BE2C (cell line): ENCODE data around the gene HOXD10.

Experiments used
- DNase-seq: peaks from one replicate; pipeline ENCODE4 v3.0.0-alpha.2; 2020
- H3K27me3 ChIP-seq: fragments of 250-450 bp; sonication (Bioruptor Pico); 2 replicates; pipeline ENCODE4 v1.5.1; 2020; ENCODE audit warnings: mild to moderate bottlenecking
- H3K36me3 ChIP-seq: fragments of 250-450 bp; sonication (Bioruptor Pico); 2 replicates; pipeline ENCODE4 v1.5.1; 2020; ENCODE audit warnings: mild to moderate bottlenecking
- H3K4me1 ChIP-seq: fragments of 250-450 bp; sonication (Bioruptor Pico); 2 replicates; pipeline ENCODE4 v1.5.1; 2020
- H3K4me3 ChIP-seq: 2 replicates; pipeline ENCODE4 v1.5.1; 2011; ENCODE audit warnings: low read depth, low read length
- H3K9me3 ChIP-seq: fragments of 250-450 bp; sonication (Bioruptor Pico); 2 replicates; pipeline ENCODE4 v1.5.1; 2020
- TF ChIP-seq, protein P1 (sequence below): IDR thresholded peaks from 2 replicates; pipeline ENCODE4 v1.5.1; 2012; ENCODE audit warnings: mild to moderate bottlenecking, low read depth, low read length

HOXD10 gene

DNA sequence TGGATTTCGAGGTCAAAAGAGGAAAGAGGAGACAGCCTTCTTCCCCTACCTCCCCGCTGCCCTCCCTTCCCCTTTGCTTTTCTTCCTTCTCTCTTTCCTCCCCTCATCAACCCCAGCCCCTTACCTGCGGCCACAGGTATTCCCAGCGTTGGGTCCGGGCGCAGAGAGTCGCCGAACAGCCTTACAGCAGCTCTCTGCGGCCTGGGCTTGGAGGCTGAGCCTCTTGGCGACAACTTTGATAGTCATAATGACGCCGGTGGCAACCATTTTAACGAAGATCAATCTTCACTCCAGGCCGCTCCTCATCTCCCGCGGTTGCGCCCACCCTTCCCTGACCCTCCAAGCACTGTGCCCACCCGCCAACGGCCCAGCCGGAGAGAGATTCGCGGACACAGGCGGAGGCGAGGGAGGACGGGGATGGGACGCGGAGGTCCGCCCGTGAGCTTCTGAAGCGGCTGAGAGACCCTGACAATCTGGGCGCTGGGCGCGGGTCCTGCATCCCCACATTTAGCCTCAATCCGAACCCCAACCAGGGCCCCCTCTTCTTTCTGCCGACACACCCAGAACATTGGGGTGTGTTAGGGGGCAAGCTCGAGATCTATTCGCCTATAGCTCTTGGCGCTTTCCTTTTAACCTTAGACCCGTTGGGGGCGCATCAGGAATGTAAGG is 31.3 kb upstream of the HOXD10 start:
- Histone ChIP-seq H3K27me3 (peaks cover 98% of the 10 kb centered on the region), H3K4me1 (no peaks in the 10 kb centered on the region), H3K4me3 (peak overlapping the region; percentile 37), H3K9me3 (no peaks in the 10 kb centered on the region; the same call in 1 of the 2 replicates), H3K36me3 (no peaks in the 10 kb centered on the region)
- TF ChIP-seq, protein P1, sequence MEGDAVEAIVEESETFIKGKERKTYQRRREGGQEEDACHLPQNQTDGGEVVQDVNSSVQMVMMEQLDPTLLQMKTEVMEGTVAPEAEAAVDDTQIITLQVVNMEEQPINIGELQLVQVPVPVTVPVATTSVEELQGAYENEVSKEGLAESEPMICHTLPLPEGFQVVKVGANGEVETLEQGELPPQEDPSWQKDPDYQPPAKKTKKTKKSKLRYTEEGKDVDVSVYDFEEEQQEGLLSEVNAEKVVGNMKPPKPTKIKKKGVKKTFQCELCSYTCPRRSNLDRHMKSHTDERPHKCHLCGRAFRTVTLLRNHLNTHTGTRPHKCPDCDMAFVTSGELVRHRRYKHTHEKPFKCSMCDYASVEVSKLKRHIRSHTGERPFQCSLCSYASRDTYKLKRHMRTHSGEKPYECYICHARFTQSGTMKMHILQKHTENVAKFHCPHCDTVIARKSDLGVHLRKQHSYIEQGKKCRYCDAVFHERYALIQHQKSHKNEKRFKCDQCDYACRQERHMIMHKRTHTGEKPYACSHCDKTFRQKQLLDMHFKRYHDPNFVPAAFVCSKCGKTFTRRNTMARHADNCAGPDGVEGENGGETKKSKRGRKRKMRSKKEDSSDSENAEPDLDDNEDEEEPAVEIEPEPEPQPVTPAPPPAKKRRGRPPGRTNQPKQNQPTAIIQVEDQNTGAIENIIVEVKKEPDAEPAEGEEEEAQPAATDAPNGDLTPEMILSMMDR = no peak
- no peak for DNase-seq

DNA sequence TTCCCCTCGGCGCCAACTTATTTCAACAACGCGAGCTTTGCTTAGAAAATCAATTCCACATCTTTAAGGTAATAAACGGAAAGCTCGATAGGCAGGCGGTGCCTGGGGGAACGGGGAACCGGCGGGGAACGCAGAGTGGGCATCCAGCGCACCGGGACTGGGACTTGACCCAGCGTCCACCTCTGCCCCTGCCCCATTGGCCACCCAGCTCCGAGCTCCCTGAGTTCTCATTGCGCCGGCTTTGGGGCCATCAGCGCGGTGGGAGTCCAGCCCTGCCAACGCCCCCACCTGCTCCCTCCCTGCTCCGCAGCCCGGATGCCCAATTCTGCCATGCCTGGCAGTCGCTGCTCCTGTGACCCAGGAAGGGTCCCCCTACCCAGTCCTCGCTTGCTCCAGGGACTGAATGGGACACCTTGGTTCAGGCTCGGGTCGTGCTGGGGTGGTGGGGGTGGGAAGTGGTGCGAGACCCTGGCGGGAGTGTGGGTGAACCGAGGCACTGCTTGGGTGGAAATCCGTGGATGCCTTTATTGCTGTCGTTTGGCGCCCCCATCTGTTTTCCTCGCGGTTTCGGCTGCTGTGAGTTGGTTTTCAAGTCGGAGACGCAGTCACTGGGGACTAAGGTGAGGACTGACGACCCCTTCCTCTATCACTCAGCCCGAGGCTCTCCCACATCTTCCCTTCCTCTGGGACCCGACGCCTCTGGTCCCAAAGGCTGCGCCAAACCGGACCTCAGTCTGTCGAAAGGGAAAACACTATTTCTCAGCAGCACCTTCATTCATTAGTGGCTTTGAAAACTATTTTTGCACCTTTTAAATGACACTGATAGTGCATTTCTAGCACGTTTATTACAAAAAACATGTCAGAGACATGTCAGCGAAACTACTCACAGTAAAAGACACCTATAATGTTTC is 30.5 kb upstream of the HOXD10 start:
- H3K4me3 ChIP-seq = peak overlapping the region; percentile 37
- peak; percentile 62 for DNase-seq
- H3K27me3 ChIP-seq = peaks cover 98% of the 10 kb centered on the region

DNA sequence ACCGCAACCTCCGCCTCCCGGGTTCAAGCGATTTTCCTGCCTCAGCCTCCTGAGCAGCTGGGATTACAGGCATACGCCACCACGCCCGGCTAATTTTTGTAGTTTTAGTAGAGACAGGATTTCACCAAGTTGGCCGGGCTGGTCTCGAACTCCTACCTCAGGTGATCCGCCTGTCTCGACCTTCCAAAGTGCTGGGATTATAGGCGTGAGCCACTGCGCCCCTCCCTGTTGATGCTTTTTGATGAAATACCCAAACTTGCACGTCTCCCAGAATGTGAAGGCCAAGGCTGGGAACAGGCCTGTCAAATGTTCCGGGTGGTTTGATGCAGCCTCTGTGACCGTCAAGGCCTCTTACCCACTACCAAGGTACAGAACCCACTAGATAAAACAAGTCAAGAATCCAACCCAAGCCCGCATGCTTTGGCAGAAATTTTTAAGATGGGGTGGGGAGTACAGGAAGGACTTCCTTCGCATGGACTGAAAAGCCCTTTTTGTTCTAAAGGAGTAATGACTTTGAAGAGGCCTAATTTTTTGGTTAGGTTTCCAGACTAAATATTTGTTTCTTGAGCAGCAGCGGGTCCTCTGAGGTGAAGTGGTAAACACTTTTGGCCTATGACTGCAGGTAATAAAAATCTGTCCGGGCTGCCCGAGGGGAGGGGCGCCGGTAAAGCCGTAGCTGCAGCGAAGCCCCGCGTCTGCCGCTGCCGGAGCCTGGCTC is 29.1 kb upstream of the HOXD10 start:
- peaks cover 96% of the 10 kb centered on the region for H3K27me3 ChIP-seq
- no peaks in the 10 kb centered on the region for H3K9me3 ChIP-seq
- no peak for DNase-seq
- H3K36me3 ChIP-seq = no peaks in the 10 kb centered on the region
- TF ChIP-seq, protein P1 = no peak
- peak overlapping the region; percentile 52 for H3K4me3 ChIP-seq
- no peaks in the 10 kb centered on the region for H3K4me1 ChIP-seq

More for the DNA sequence above, 30.5 kb upstream of the HOXD10 start:
- TF ChIP-seq, protein P1 = peak; percentile 56
- H3K4me1 ChIP-seq = no peaks in the 10 kb centered on the region
- no peaks in the 10 kb centered on the region for H3K36me3 ChIP-seq
- no peaks in the 10 kb centered on the region; the same call in 1 of the 2 replicates for H3K9me3 ChIP-seq

DNA sequence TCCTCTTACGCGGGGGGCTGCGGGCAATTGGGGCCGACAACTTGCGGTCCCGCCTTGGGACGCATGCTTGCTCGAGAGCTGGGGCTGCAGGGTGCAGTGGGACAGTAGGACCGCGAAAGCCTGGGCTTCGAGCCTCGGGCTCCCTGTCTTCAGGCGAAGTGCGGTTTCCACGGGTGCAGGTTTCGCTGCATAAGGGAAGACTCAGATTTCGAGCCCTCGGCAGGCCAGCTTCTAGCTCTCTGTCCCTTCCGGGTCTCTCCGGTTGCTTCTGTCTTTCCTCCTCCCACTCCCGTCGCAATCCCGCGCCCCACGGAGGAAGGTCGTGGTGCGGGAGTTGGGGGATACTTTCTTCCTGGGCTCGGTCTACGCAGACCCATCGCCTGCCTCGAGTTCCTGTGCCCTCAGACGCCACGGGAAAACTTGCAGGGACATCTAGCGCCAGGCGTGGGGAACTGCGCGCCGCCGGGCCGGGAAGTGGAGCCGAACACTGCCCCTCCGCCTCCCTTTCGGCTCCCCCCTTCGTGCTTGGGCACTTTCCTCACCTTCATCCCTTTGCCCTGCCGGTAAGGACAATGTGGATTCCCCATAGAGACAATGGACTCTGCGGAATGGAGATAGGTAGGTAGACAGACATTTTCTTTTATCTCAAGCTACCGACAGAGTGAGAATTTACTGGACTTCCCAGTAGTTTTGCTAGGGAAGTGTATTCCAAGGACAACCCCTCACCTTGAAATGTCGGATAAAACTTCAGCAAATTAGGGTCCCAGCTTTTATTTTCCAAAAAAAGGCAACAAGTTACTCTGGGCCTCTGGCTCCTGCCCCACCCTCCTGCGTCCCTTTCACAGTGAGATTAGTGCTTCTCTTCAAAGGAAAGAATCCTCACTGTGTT is 28.3 kb upstream of the HOXD10 start:
- Histone ChIP-seq H3K36me3 (no peaks in the 10 kb centered on the region), H3K4me3 (peak overlapping the region; percentile 52), H3K4me1 (no peaks in the 10 kb centered on the region), H3K27me3 (peaks cover 96% of the 10 kb centered on the region), H3K9me3 (no peaks in the 10 kb centered on the region)
- TF ChIP-seq, protein P1 = peak; percentile 57
- DNase-seq = peak; percentile 57

DNA sequence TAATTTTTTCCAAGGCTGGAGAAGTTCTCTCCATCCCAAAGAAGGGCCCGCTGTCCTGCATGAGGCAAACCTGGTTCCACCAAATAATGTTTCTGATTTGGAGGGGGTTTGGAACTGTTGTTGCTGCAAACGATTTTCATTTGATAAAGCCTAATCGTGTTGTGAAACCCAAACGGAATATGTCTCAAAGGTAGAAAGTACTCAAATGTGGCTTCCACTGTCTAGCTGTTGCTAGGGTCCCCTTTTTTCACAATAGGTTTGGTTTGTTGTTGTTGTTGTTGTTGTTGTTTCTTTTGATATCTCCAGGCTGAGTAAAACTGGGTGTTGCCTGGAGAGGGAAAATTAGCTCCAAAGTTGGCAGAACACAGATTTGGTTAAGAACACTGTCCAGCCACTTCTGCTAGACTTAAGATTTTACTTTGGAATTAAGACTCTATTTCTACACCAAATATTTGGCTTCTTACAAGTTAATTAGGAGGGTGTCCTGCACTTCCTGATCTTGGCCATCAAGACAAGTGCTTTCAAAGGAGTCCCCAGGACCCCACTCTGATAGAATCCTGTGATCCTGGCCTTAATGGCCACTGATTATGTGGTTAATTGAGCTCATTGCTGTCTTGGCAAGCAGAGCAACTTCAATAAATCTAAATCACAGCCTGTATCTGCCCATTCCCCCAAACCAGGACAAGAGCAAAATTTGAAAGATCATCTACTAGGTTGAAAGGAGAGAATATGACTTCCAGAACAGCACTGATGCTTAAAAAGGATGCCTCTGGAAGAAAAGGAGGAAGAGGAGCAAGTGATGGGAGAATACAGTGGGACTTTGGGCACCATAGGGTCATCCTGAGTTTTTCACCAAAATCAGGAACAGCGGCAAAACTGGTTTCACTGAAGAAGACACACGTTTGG is 27.4 kb upstream of the HOXD10 start:
- TF ChIP-seq, protein P1 = no peak
- no peak overlapping the region for H3K4me3 ChIP-seq
- no peaks in the 10 kb centered on the region for H3K9me3 ChIP-seq
- no peaks in the 10 kb centered on the region for H3K4me1 ChIP-seq
- peaks cover 96% of the 10 kb centered on the region for H3K27me3 ChIP-seq
- DNase-seq = no peak
- H3K36me3 ChIP-seq = no peaks in the 10 kb centered on the region
